ENCODE data around the gene CATSPER1.

DNA sequence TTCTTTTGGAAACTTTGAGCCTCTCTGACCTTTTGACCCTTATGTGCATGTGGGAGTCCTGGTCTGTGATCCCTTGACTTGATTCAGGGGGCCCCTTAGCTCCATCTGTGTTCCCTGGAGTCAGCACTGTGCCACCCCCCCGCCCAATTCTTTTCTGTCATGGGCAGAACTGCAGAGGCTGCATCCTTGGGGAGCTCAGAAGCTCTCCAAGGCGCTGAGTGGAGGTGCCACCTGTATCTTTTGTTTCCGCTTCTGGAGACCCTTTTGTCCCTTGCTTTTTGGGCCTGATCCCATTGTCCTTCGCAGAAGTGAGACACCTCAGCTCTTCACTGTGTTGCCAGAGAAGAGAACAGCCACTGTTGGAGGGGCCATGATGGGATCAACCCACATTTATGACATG is 41.4 kb upstream of the CATSPER1 start:
- TF ChIP-seq, protein P1, sequence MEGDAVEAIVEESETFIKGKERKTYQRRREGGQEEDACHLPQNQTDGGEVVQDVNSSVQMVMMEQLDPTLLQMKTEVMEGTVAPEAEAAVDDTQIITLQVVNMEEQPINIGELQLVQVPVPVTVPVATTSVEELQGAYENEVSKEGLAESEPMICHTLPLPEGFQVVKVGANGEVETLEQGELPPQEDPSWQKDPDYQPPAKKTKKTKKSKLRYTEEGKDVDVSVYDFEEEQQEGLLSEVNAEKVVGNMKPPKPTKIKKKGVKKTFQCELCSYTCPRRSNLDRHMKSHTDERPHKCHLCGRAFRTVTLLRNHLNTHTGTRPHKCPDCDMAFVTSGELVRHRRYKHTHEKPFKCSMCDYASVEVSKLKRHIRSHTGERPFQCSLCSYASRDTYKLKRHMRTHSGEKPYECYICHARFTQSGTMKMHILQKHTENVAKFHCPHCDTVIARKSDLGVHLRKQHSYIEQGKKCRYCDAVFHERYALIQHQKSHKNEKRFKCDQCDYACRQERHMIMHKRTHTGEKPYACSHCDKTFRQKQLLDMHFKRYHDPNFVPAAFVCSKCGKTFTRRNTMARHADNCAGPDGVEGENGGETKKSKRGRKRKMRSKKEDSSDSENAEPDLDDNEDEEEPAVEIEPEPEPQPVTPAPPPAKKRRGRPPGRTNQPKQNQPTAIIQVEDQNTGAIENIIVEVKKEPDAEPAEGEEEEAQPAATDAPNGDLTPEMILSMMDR (IDR thresholded peaks at IDR 0.05) = no peak
- TF ChIP-seq POLR2AphosphoS5 (IDR thresholded peaks at IDR 0.05; ENCODE audit: low read depth, low read length) = no peak

Measured in Panc1 (cell line).